ENCODE data around the gene TRAF4. TPM values are rescaled to one million over a fixed set of nuclear protein-coding genes. Genes with fewer than 3 reads are reported as not detected.
A peak's percentile ranks its signal among the peaks of the same experiment; 100 is the strongest.

Gene TRAF4
- total and polyA plus RNA-seq, 9 of the 15 experiments (the other 6 are each of a cell fraction or from before 2014, with no cell fraction given), result 2.4 to 147 (median 72.4) TPM

DNA sequence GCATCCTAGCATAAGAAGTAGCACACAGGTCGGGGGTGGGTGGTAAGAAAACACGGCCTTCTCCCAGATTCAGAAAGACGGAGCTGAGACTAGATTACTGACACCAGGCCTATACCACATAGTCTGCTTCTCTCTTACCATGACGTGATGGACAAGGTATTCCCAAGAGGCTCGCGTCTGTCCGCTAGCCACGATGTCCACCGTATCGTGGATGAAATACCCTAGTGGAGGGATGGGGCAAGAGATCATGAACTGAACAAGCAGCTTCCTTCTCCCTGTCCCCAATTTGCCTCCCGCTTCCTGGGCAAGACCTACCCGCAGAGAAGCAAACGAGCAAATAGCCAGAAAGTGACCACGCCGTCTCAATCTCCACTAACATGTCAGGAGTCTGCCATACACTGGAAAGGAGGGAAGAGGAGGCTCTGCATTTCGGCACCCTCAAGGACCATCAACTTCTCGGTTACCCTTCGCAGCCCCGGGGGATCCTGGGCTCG, 18.6 kb upstream of the TRAF4 start (continued):
- no peak for TF ChIP-seq ZNF75A (CRISPR knock-in tag; IDR thresholded peaks at IDR 0.05)
- TF ChIP-seq HDAC2 (IDR thresholded peaks at IDR 0.05), result no peak
- TF ChIP-seq POLR2AphosphoS5 (IDR thresholded peaks at IDR 0.05; ENCODE audit: control insufficient read depth, insufficient read depth, low read depth, low read length), result peak; percentile 70
- TF ChIP-seq ATF3 (IDR thresholded peaks at IDR 0.05), result no peak
- peak; percentile 92 for TF ChIP-seq ATF3 (CRISPR knock-in tag; conservative IDR thresholded peaks at IDR 0.05)
- TF ChIP-seq SUPT5H (IDR thresholded peaks at IDR 0.05), result peak; percentile 77
- peak; percentile 80 for TF ChIP-seq ATF7 (IDR thresholded peaks at IDR 0.05)
- TF ChIP-seq, protein P1, sequence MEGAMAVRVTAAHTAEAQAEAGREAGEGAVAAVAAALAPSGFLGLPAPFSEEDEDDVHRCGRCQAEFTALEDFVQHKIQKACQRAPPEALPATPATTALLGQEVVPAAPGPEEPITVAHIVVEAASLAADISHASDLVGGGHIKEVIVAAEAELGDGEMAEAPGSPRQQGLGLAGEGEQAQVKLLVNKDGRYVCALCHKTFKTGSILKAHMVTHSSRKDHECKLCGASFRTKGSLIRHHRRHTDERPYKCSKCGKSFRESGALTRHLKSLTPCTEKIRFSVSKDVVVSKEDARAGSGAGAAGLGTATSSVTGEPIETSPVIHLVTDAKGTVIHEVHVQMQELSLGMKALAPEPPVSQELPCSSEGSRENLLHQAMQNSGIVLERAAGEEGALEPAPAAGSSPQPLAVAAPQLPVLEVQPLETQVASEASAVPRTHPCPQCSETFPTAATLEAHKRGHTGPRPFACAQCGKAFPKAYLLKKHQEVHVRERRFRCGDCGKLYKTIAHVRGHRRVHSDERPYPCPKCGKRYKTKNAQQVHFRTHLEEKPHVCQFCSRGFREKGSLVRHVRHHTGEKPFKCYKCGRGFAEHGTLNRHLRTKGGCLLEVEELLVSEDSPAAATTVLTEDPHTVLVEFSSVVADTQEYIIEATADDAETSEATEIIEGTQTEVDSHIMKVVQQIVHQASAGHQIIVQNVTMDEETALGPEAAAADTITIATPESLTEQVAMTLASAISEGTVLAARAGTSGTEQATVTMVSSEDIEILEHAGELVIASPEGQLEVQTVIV (CRISPR knock-in tag; IDR thresholded peaks at IDR 0.05; ENCODE audit: borderline replicate concordance), result peak; percentile 60; the same call in 1 of the 2 replicates
- no peak for TF ChIP-seq ID3 (CRISPR knock-in tag; IDR thresholded peaks at IDR 0.05)
- 0 out of 2 replicates have a peak, but pooled peaks have one; percentile 19 for TF ChIP-seq ID3 (tag; IDR thresholded peaks at IDR 0.05)
- no peak for TF ChIP-seq IRF2 (CRISPR knock-in tag; IDR thresholded peaks at IDR 0.05)
- peak; percentile 60; the same call in 1 of the 2 replicates for TF ChIP-seq RHOXF2B (CRISPR knock-in tag; conservative IDR thresholded peaks at IDR 0.05)
- no peak for TF ChIP-seq USF2 (CRISPR knock-in tag; IDR thresholded peaks at IDR 0.05)
- peak in 1 of 2 experiments; percentile 34; a peak in 1 of 3 replicates for TF ChIP-seq CBX3 (IDR thresholded peaks at IDR 0.05; ENCODE audit: borderline replicate concordance in 1 of 2, low read length in 2 of 2)
- no peak for TF ChIP-seq ESRRA (IDR thresholded peaks at IDR 0.05; ENCODE audit: borderline replicate concordance, low read depth)
- peak; percentile 38; the same call in 1 of the 2 replicates for TF ChIP-seq PRMT5 (CRISPR knock-in tag; IDR thresholded peaks at IDR 0.05)
- TF ChIP-seq ZNF408 (CRISPR knock-in tag; IDR thresholded peaks at IDR 0.05; ENCODE audit: low read depth), result no peak
- no peak for TF ChIP-seq NFIC (IDR thresholded peaks at IDR 0.05)
- no peak for TF ChIP-seq KLF10 (CRISPR knock-in tag; IDR thresholded peaks at IDR 0.05)
- TF ChIP-seq RBM15 (IDR thresholded peaks at IDR 0.05; ENCODE audit: insufficient read depth, low read length), result no peak
- no peak for TF ChIP-seq ETV5 (CRISPR knock-in tag; IDR thresholded peaks at IDR 0.05; ENCODE audit: low read depth)
- TF ChIP-seq GTF2B (IDR thresholded peaks at IDR 0.05; ENCODE audit: extremely low read depth, insufficient read length), result no peak
- no peak for TF ChIP-seq ZNF217 (CRISPR knock-in tag; IDR thresholded peaks at IDR 0.05)
- TF ChIP-seq ZNF830 (CRISPR knock-in tag; IDR thresholded peaks at IDR 0.05), result peak; percentile 71; the same call in 1 of the 2 replicates

Measured in K562 (cell line).